Skeletal muscle tissue (tissue), 4 donors: ENCODE measurements around the gene PNPLA2. TPM values are rescaled to one million over a fixed set of nuclear protein-coding genes. Genes with fewer than 3 reads are reported as not detected.

Experiments
- H3K27ac ChIP-seq: one replicate; pipeline ENCODE4 v1.7.0; 2013; ENCODE audit warnings: mild to moderate bottlenecking, low read depth, low read length, inconsistent platforms
- H3K27me3 ChIP-seq, 3 donors: one replicate each; pipeline ENCODE4 v1.7.0; 2013; ENCODE audit warnings: low read length in 3 of 3; ENCODE audit not compliant: control insufficient read depth in 3 of 3, insufficient read depth in 3 of 3
- H3K36me3 ChIP-seq, 3 donors: one replicate each; pipeline ENCODE4 v1.7.0; 2013; ENCODE audit warnings: low read length in 3 of 3; ENCODE audit not compliant: control insufficient read depth in 3 of 3, insufficient read depth in 3 of 3
- H3K4me1 ChIP-seq, 3 donors: one replicate each; pipeline ENCODE4 v1.7.0; 2013; ENCODE audit warnings: low read length in 3 of 3, mild to moderate bottlenecking in 3 of 3; ENCODE audit not compliant: control insufficient read depth in 3 of 3, insufficient read depth in 3 of 3
- H3K4me3 ChIP-seq, 3 donors: one replicate each; pipeline ENCODE4 v1.7.0; 2013; ENCODE audit warnings: low read length in 3 of 3
- H3K9ac ChIP-seq, 3 donors: one replicate each; pipeline ENCODE4 v1.7.0; 2013; ENCODE audit warnings: low read length in 3 of 3, mild to moderate bottlenecking in 3 of 3, moderate library complexity in 2 of 3, low read depth in 1 of 3
- H3K9me3 ChIP-seq, 3 donors: one replicate each; pipeline ENCODE4 v1.7.0; 2013; ENCODE audit warnings: low read length in 3 of 3; ENCODE audit not compliant: control insufficient read depth in 3 of 3
- total RNA-seq: library from RNA; depleted of rRNA; stranded (reverse); fragments of >200 nt; gene quantifications from one replicate; pipeline ENCODE4 v1.2.3, GENCODE V29; 2014
- donor health status: Osteomylitis.

Gene PNPLA2
- total RNA-seq, result 13.6 TPM

GRCh38 chr11:818396-819128, at the start of gene PNPLA2:
TSS of gene PNPLA2 (plus strand) at chr11:818914. CDS start at chr11:819719, 805 bp downstream.
- Histone ChIP-seq H3K4me1 (peaks cover 32 to 36% (median 34%) of the 10 kb centered on the region in 3 donors), H3K27me3 (no peaks in the 10 kb centered on the region), H3K9me3 (no peaks in the 10 kb centered on the region), H3K9ac (peak within 1 kb of the TSS; percentile 77 to 99 (median 95)), H3K36me3 (peaks cover 7 to 15% (median 7%) of the 10 kb centered on the region in 3 donors), H3K4me3 (peak within 1 kb of the TSS; percentile 67 to 92 (median 78)), H3K27ac (peak within 1 kb of the TSS; percentile 95)

- Histone ChIP-seq H3K9me3 (no peaks in the 10 kb centered on the region), H3K4me3 (no peak overlapping the region), H3K4me1 (peaks cover 2 to 7% (median 2%) of the 10 kb centered on the region in 3 donors), H3K36me3 (peaks cover 28 to 41% (median 37%) of the 10 kb centered on the region in 3 donors), H3K27me3 (no peaks in the 10 kb centered on the region), H3K27ac (no peak overlapping the region), H3K9ac (no peak overlapping the region)
Observed at GRCh38 chr11:769887-770641, 48.6 kb upstream of the PNPLA2 start.

GRCh38 chr11:770642-771616, 47.8 kb upstream of the PNPLA2 start:
- H3K9me3 ChIP-seq, result no peaks in the 10 kb centered on the region
- peaks cover 6 to 13% (median 8%) of the 10 kb centered on the region in 3 donors for H3K4me1 ChIP-seq
- H3K27me3 ChIP-seq, result no peaks in the 10 kb centered on the region
- no peak overlapping the region for H3K27ac ChIP-seq
- H3K36me3 ChIP-seq, result peaks cover 25 to 40% (median 32%) of the 10 kb centered on the region in 3 donors
- no peak overlapping the region for H3K4me3 ChIP-seq
- H3K9ac ChIP-seq, result no peak overlapping the region

- H3K27ac ChIP-seq, result no peak overlapping the region
- no peak overlapping the region for H3K4me3 ChIP-seq
- H3K9me3 ChIP-seq, result no peaks in the 10 kb centered on the region
- H3K36me3 ChIP-seq, result peaks cover 17 to 34% (median 27%) of the 10 kb centered on the region in 3 donors
- H3K27me3 ChIP-seq, result no peaks in the 10 kb centered on the region
- H3K9ac ChIP-seq, result no peak overlapping the region
- H3K4me1 ChIP-seq, result peaks cover 14 to 20% (median 15%) of the 10 kb centered on the region in 3 donors
Observed at GRCh38 chr11:771617-772204, 47.0 kb upstream of the PNPLA2 start.

- H3K27me3 ChIP-seq, result no peaks in the 10 kb centered on the region
- H3K36me3 ChIP-seq, result peaks cover 13 to 30% (median 18%) of the 10 kb centered on the region in 3 donors
- H3K9me3 ChIP-seq, result no peaks in the 10 kb centered on the region
- peak overlapping the region in 1 of 3 donors; percentile 16 for H3K9ac ChIP-seq
- no peak overlapping the region for H3K27ac ChIP-seq
- peaks cover 14 to 20% (median 15%) of the 10 kb centered on the region in 3 donors for H3K4me1 ChIP-seq
- no peak overlapping the region for H3K4me3 ChIP-seq
Observed at GRCh38 chr11:772429-773390, 46.0 kb upstream of the PNPLA2 start.

- H3K27me3 ChIP-seq, result no peaks in the 10 kb centered on the region
- H3K9me3 ChIP-seq, result no peaks in the 10 kb centered on the region
- H3K36me3 ChIP-seq, result peaks cover 13 to 30% (median 18%) of the 10 kb centered on the region in 3 donors
Observed at GRCh38 chr11:773425-773824, 45.3 kb upstream of the PNPLA2 start.

GRCh38 chr11:773830-774229, 44.9 kb upstream of the PNPLA2 start:
- Histone ChIP-seq H3K27ac (no peak overlapping the region), H3K9me3 (no peaks in the 10 kb centered on the region), H3K4me3 (no peak overlapping the region), H3K4me1 (peaks cover 20 to 27% (median 21%) of the 10 kb centered on the region in 3 donors), H3K9ac (no peak overlapping the region), H3K27me3 (no peaks in the 10 kb centered on the region), H3K36me3 (peaks cover 14 to 30% (median 18%) of the 10 kb centered on the region in 3 donors)

More at GRCh38 chr11:773425-773824, 45.3 kb upstream of the PNPLA2 start:
- Histone ChIP-seq H3K4me1 (peaks cover 20 to 25% (median 21%) of the 10 kb centered on the region in 3 donors), H3K27ac (no peak overlapping the region), H3K4me3 (no peak overlapping the region), H3K9ac (no peak overlapping the region)

- no peak overlapping the region for H3K27ac ChIP-seq
- H3K9me3 ChIP-seq, result no peaks in the 10 kb centered on the region
- H3K4me3 ChIP-seq, result no peak overlapping the region
- H3K4me1 ChIP-seq, result peaks cover 20 to 27% (median 23%) of the 10 kb centered on the region in 3 donors
- H3K9ac ChIP-seq, result peak overlapping the region in 1 of 3 donors; percentile 25
- no peaks in the 10 kb centered on the region for H3K27me3 ChIP-seq
- peaks cover 16 to 32% (median 20%) of the 10 kb centered on the region in 3 donors for H3K36me3 ChIP-seq
Observed at GRCh38 chr11:774873-775592, 43.7 kb upstream of the PNPLA2 start.
